Right atrium auricular region (tissue), 2 donors: Measurements from ENCODE around the gene ABI3. TPM values are rescaled to one million over a fixed set of nuclear protein-coding genes. Genes with fewer than 3 reads are reported as not detected.

Experiments
- DNase-seq: peaks from one replicate; pipeline ENCODE4 v3.0.0-alpha.2; 2019; ENCODE audit warnings: low spot score
- H3K27ac ChIP-seq, 2 donors: fragments of 200-600 bp; sonication (generic); 1 replicate in 1 of 2; 2 replicates in 1 of 2; pipeline ENCODE4 v1.5.1; 2016 to 2019
- H3K27me3 ChIP-seq, 2 donors: fragments of 200-600 bp; sonication (generic); one replicate each; pipeline versions ENCODE4 v1.5.1 to v1.6.0; 2017 to 2019
- H3K36me3 ChIP-seq: fragments of 200-600 bp; sonication (generic); one replicate; pipeline ENCODE4 v1.5.1; 2016
- H3K4me1 ChIP-seq, 2 donors: fragments of 200-600 bp; sonication (generic); one replicate each; pipeline versions ENCODE4 v1.5.1 to v1.6.0; 2017 to 2019
- H3K4me3 ChIP-seq, 2 donors: fragments of 200-600 bp; sonication (generic); 1 replicate in 1 of 2; 2 replicates in 1 of 2; pipeline ENCODE4 v1.5.1; 2017 to 2019; ENCODE audit warnings: mild to moderate bottlenecking in 1 of 2, moderate library complexity in 1 of 2
- H3K9me3 ChIP-seq, 2 donors: fragments of 200-600 bp; sonication (generic); one replicate each; pipeline ENCODE4 v1.5.1; 2019
- CTCF ChIP-seq, 2 donors: fragments of 200-600 bp; sonication (generic); IDR thresholded peaks; one replicate each; pipeline ENCODE4 v1.5.1; 2019; ENCODE audit warnings: antibody characterized with exemption in 2 of 2
- total RNA-seq, 2 donors: library from RNA; depleted of rRNA; stranded (reverse); fragments of >200 nt; gene quantifications; one replicate each; pipeline ENCODE4 v1.1.0, GENCODE V29; 2016

The ABI3 gene
- total RNA-seq, 2 donors from 2014 or later: 6.7 to 8.2 TPM

- Histone ChIP-seq H3K27me3 (no peaks in the 10 kb centered on the region), H3K27ac (no peak overlapping the region), H3K4me1 (no peaks in the 10 kb centered on the region), H3K36me3 (no peaks in the 10 kb centered on the region), H3K9me3 (no peaks in the 10 kb centered on the region), H3K4me3 (no peak overlapping the region)
- no peak for DNase-seq
- TF ChIP-seq CTCF (IDR thresholded peaks at IDR 0.05): no peak
Observed at GRCh38 chr17:49267912-49268311, 57.4 kb downstream of the ABI3 start.

GRCh38 chr17:49269356-49269755 is 58.8 kb downstream of the ABI3 start:
- Histone ChIP-seq H3K9me3 (no peaks in the 10 kb centered on the region), H3K27ac (no peak overlapping the region), H3K4me1 (no peaks in the 10 kb centered on the region), H3K36me3 (no peaks in the 10 kb centered on the region), H3K4me3 (no peak overlapping the region), H3K27me3 (no peaks in the 10 kb centered on the region)
- TF ChIP-seq CTCF (IDR thresholded peaks at IDR 0.05): no peak
- no peak for DNase-seq

Other genes with a start within 250 kb of the ABI3 start
- gene GIP, start 242.1 kb upstream of the ABI3 start, total RNA-seq: not detected
- gene IGF2BP1, start 213.3 kb upstream of the ABI3 start, total RNA-seq: not detected
- gene B4GALNT2, start 77.9 kb upstream of the ABI3 start, total RNA-seq: not detected
- gene GNGT2, start 133 bp upstream of the ABI3 start, total RNA-seq: 1 to 10 TPM in 1 of 2 donors, under 1 TPM in 1; 0.90 to 1.4 TPM
- gene PHOSPHO1, start 20.1 kb downstream of the ABI3 start, total RNA-seq: 1 to 10 TPM in 1 of 2 donors, under 1 TPM in 1; 0.56 to 2.2 TPM
- 10 to 100 TPM; 24.6 to 25.4 TPM for gene ZNF652, start 151.5 kb downstream of the ABI3 start, total RNA-seq
- 100 to 1,000 TPM; 108 to 123 TPM for gene PHB1, start 204.2 kb downstream of the ABI3 start, total RNA-seq